OCI-LY7 (cell line): Measurements from ENCODE around the gene PPP1CA. TPM values are rescaled to one million over a fixed set of nuclear protein-coding genes. Genes with fewer than 3 reads are reported as not detected.

Experiments
- Bru-seq: library from RNA; stranded (reverse); fragments of 400-500 nt; gene quantifications from one replicate; lab custom pipeline; 2021; lab: Mats Ljungman, UMichigan
- BruChase-seq, 2 experiments: library from RNA; stranded (reverse); fragments of 400-500 nt; gene quantifications; one replicate each; lab custom pipeline; 2021; lab: Mats Ljungman, UMichigan
- BruUV-seq: library from RNA; stranded (reverse); fragments of 400-500 nt; replicated peaks from 2 replicates; lab custom pipeline; 2021; lab: Mats Ljungman, UMichigan
- CTCF ChIA-PET: fragments of 300-600 bp; sonication (Branson Sonifier 250); formaldehyde crosslinking; loops from one replicate; lab custom pipeline; 2022; ENCODE audit warnings: antibody characterized with exemption; ENCODE audit not compliant: unreplicated experiment; lab: Charles Lee
- POLR2A ChIA-PET: fragments of 300-600 bp; sonication (Branson Sonifier 250); formaldehyde crosslinking; loops from one replicate; lab custom pipeline; 2022; ENCODE audit warnings: antibody characterized with exemption; lab: Charles Lee
- DNase-seq: peaks from one replicate; pipeline ENCODE4 v3.0.0-alpha.2; 2015; ENCODE audit warnings: low spot score
- H2AFZ ChIP-seq: fragments of 200-600 bp; sonication (generic), shearing (Covaris generic); 2 replicates; pipeline ENCODE4 v1.6.1; 2014; ENCODE audit warnings: mild to moderate bottlenecking, antibody characterized with exemption, low read length, moderate library complexity
- H3K27ac ChIP-seq: fragments of 200-600 bp; sonication (generic); 2 replicates; pipeline ENCODE4 v1.5.1; 2014; ENCODE audit warnings: mixed run types, low read depth, mild to moderate bottlenecking, moderate library complexity, low read length, inconsistent platforms; ENCODE audit not compliant: poor library complexity, severe bottlenecking
- H3K36me3 ChIP-seq: fragments of 200-600 bp; sonication (generic); 2 replicates; pipeline ENCODE4 v1.6.1; 2014; ENCODE audit warnings: mild to moderate bottlenecking, antibody characterized with exemption, low read length, moderate library complexity, mixed read lengths; ENCODE audit not compliant: insufficient read depth
- H3K4me1 ChIP-seq: fragments of 200-600 bp; sonication (generic); 2 replicates; pipeline ENCODE4 v1.5.1; 2014; ENCODE audit warnings: mild to moderate bottlenecking, low read length; ENCODE audit not compliant: insufficient read depth, poor library complexity, severe bottlenecking
- H3K4me2 ChIP-seq: fragments of 200-600 bp; sonication (generic); 2 replicates; pipeline ENCODE4 v1.6.1; 2014; ENCODE audit warnings: mild to moderate bottlenecking, low read length
- H3K4me3 ChIP-seq: fragments of 200-600 bp; sonication (generic); 2 replicates; pipeline ENCODE4 v1.5.1; 2014; ENCODE audit warnings: mild to moderate bottlenecking, low read depth, low read length; ENCODE audit not compliant: poor library complexity, severe bottlenecking
- H3K79me2 ChIP-seq: fragments of 200-600 bp; sonication (generic); 2 replicates; pipeline ENCODE4 v1.6.1; 2016; ENCODE audit warnings: low read depth, mild to moderate bottlenecking, low read length, moderate library complexity, mixed read lengths; ENCODE audit not compliant: insufficient read depth
- H3K9me2 ChIP-seq: fragments of 200-600 bp; sonication (generic); 2 replicates; pipeline ENCODE4 v1.6.1; 2016; ENCODE audit warnings: mild to moderate bottlenecking, low read length, mixed read lengths; ENCODE audit not compliant: insufficient read depth
- H3K9me3 ChIP-seq: fragments of 200-600 bp; sonication (generic); 2 replicates; pipeline ENCODE4 v1.6.1; 2014; ENCODE audit warnings: mild to moderate bottlenecking, mixed run types, low read length, mixed read lengths
- H4K20me1 ChIP-seq: fragments of 200-600 bp; sonication (generic); 2 replicates; pipeline ENCODE4 v1.6.1; 2014; ENCODE audit warnings: mild to moderate bottlenecking, antibody characterized with exemption, low read length, moderate library complexity, mixed read lengths; ENCODE audit not compliant: insufficient read depth
- EZH2phosphoT487 ChIP-seq: fragments of 200-600 bp; sonication (generic); IDR thresholded peaks from 2 replicates; pipeline ENCODE4 v1.6.1; 2018; ENCODE audit warnings: low read depth, borderline replicate concordance, mild to moderate bottlenecking, mixed run types, antibody characterized with exemption, low read length, moderate library complexity, mixed read lengths
- intact Hi-C: fragments of 100-400 bp; cut with micrococcal nuclease; formaldehyde crosslinking; loops from one replicate; pipeline ENCODE4 v1.10.0; 2022; ENCODE audit not compliant: unreplicated experiment
- long read RNA-seq: library from polyadenylated mRNA; stranded (forward); transcript quantifications from one replicate; pipeline ENCODE4 v2.0.0, GENCODE V29; 2022
- total RNA-seq, 2 experiments: library from RNA; depleted of rRNA in 1 of 2; stranded (reverse); fragments of >200 nt in 1 of 2; shearing (Covaris generic) in 1 of 2; gene quantifications; 2 replicates each; pipeline ENCODE4 v1.2.3, GENCODE V29; 2014 to 2022
- TF ChIP-seq, protein P1 (sequence below): fragments of 200-600 bp; sonication (generic); conservative IDR thresholded peaks from 2 replicates; pipeline ENCODE4 v1.5.1; 2014; ENCODE audit warnings: mild to moderate bottlenecking, antibody characterized with exemption, low read length, moderate library complexity, mixed read lengths

Gene PPP1CA
- total RNA-seq (2014; rRNA removed; shearing (Covaris generic)) = 248 and 311 TPM in 2 replicates
- 210 and 219 TPM in 2 replicates for total RNA-seq (2022)
- Bru-seq, nascent RNA = percentile 74 among the genes with signal in this experiment
- percentile 97 among the genes with signal in this experiment for BruChase-seq, experiment 1, labeled RNA remaining after a 6-hour chase
- BruChase-seq, experiment 2, labeled RNA remaining after a 2-hour chase = percentile 87 among the genes with signal in this experiment
- long read RNA-seq, transcript PPP1CA-201 (7 exons, 1,389 nt) = minor isoform, 6 of 820 reads
- long read RNA-seq, transcript PPP1CA-203 (7 exons, 1,476 nt) = major isoform, 748 of 820 reads
- long read RNA-seq, transcript PPP1CA-204 (6 exons, 1,677 nt) = minor isoform, 7 of 820 reads
- long read RNA-seq, transcript PPP1CA-202 (6 exons, 1,054 nt) = minor isoform, 21 of 820 reads
- long read RNA-seq, partial matches to known transcripts = 10 of 820 reads
- long read RNA-seq, other reads (novel, unspliced or antisense) = 27 of 820 reads

DNA sequence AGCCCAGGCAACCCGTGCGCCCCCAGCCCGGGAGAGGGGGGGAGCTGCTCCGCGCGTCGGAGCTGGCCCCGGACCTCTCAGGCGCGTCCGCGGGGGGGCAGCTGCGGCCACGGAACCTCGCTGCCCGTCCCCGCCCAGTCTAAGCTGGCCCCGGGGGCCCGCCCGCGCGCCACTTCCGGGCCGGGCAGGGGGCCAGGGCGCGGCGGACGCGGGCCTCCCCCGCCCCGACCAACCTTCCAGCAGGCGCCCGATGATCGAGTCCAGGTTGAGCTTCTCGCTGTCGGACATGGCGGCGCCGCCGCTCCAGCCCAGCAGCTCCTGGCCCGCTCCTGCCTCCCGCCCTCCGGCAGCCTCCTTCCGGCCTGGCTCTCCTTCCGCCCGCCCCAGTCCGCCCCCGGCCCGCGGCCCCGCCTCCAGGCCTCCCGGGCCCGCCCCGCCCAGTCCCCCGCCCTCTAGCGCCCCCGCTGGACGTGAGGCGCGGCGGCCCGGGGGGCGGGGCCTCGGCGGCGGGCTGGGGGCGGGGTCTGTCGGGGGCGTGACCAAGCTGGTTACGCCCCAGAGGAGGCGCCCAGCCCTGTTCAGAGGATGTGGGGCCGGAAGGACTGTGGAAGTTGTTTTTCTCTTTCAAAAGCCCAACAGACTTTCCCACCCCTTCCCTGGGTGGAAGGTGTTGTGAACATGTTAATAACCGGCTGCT lies at the start of gene PPP1CA:
TSS of gene PPP1CA (minus strand) at position 364 of the 697 bp plus-strand sequence. CDS start at position 288, 76 bp downstream.
- POLR2A ChIA-PET = interaction anchor here (0.7 to 5.1 kb wide), 17 partner anchors 10 to 653 kb away, joined by 3 to 38 read pairs (median 3); partner anchors contain the start of genes PTPRCAP, RAD9A and TMEM134
- BruUV-seq = TSS peak; percentile 10

DNA sequence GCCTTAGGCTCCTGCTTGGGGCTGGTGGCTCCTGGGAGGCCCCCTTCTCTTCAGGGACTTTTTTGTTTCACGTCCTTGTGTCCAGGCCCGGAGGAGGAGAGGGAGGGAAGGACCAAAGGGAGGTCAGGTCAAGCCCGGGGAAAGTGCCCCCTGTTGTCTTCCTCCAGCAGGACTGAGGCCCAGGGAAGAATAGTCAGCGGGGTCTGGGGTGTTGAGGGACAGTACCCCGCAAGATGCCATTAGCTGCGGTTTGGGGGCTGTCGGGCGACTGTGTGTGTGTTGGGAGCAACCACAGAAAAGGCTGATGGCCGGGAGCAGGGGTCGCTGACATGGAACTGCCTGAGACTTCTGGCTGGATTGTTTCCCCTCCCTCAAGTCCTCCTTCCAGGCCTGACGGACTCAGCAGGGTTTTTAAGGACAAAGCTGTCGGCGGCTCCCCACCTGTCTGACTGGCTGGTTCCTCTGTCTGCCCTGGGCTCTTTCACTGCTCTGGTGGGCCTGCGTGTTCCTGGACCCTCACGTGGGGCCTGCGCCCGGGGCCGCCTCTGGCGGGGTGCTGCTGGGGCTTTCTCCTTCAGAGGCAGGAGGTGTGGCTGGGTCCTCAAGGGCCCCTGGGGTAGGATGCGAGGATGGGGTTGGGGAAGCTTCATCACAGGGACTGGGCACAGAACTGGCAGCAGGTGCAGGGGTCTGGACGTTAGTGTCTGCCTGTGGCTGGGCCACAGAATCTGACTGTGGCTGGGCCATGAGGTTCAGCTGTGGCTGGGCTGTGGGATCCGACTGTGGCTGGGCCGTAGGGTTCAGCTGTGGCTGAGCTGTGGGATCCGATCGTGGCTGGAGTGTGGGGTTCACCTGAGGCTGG lies 49.4 kb upstream of the PPP1CA start:
- H3K79me2 ChIP-seq = no peaks in the 10 kb centered on the region
- intact Hi-C loops = no loop called here
- H3K9me3 ChIP-seq = no peaks in the 10 kb centered on the region
- DNase-seq = no peak
- TF ChIP-seq, protein P1, sequence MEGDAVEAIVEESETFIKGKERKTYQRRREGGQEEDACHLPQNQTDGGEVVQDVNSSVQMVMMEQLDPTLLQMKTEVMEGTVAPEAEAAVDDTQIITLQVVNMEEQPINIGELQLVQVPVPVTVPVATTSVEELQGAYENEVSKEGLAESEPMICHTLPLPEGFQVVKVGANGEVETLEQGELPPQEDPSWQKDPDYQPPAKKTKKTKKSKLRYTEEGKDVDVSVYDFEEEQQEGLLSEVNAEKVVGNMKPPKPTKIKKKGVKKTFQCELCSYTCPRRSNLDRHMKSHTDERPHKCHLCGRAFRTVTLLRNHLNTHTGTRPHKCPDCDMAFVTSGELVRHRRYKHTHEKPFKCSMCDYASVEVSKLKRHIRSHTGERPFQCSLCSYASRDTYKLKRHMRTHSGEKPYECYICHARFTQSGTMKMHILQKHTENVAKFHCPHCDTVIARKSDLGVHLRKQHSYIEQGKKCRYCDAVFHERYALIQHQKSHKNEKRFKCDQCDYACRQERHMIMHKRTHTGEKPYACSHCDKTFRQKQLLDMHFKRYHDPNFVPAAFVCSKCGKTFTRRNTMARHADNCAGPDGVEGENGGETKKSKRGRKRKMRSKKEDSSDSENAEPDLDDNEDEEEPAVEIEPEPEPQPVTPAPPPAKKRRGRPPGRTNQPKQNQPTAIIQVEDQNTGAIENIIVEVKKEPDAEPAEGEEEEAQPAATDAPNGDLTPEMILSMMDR = no peak
- TF ChIP-seq EZH2phosphoT487 = no peak
- ChIA-PET POLR2A (interaction anchor here (0.6 to 3.9 kb wide), 4 partner anchors 9 to 15 kb away, joined by 4 to 37 read pairs (median 12); partner anchors contain the start of gene PTPRCAP), CTCF (interaction anchor here (0.5 to 0.9 kb wide), 2 partner anchors 9 to 14 kb away, joined by 3 to 9 read pairs; no protein-coding TSS in a partner anchor)
- peaks cover 52% of the 10 kb centered on the region for H3K4me1 ChIP-seq
- no peaks in the 10 kb centered on the region for H3K9me2 ChIP-seq
- no TSS peak for BruUV-seq
- H3K36me3 ChIP-seq = no peaks in the 10 kb centered on the region
- H3K27ac ChIP-seq = peak overlapping the region; percentile 73
- H3K4me3 ChIP-seq = no peak overlapping the region
- H4K20me1 ChIP-seq = no peaks in the 10 kb centered on the region
- H3K4me2 ChIP-seq = peak overlapping the region; percentile 62
- no peak overlapping the region for H2AFZ ChIP-seq

More for the DNA sequence above, at the start of gene PPP1CA:
- CTCF ChIA-PET = interaction anchor here (0.6 to 1.1 kb wide), 8 partner anchors 10 to 1090 kb away, joined by 3 to 7 read pairs (median 3); partner anchors contain the start of genes PTPRCAP and RAD9A
- intact Hi-C loops = loop anchor here (5.0 to 10.0 kb wide), 2 partner anchors 186 to 243 kb away; no protein-coding TSS in a partner anchor
- Histone ChIP-seq H3K79me2 (peaks cover 42% of the 10 kb centered on the region), H3K9me2 (no peaks in the 10 kb centered on the region), H3K27ac (peak within 1 kb of the TSS; percentile 97), H2AFZ (no peak within 1 kb of the TSS), H4K20me1 (0 out of 2 replicates have a peak, but pooled peaks cover 7% of the 10 kb centered on the region), H3K4me1 (peaks cover 59% of the 10 kb centered on the region), H3K4me2 (peak within 1 kb of the TSS; percentile 97), H3K9me3 (no peaks in the 10 kb centered on the region), H3K4me3 (peak within 1 kb of the TSS; percentile 97), H3K36me3 (peaks cover 55% of the 10 kb centered on the region)
- TF ChIP-seq EZH2phosphoT487 = no peak
- TF ChIP-seq, protein P1 = no peak; the same call in none of the 2 replicates
- DNase-seq = peak; percentile 92
